Neuronal stem cell (in vitro differentiated cells): Measurements from ENCODE around the gene ABCA7.

Experiments used
- DNase-seq: peaks from one replicate; pipeline ENCODE4 v3.0.0-alpha.2; 2013; ENCODE audit warnings: low spot score
- H2AFZ ChIP-seq: one replicate; pipeline ENCODE4 v1.6.1; 2013; ENCODE audit warnings: mild to moderate bottlenecking, low read length, inconsistent platforms
- H2AK5ac ChIP-seq: 2 replicates; pipeline ENCODE4 v1.6.1; 2013; ENCODE audit warnings: low read depth, mild to moderate bottlenecking, inconsistent platforms, low read length, moderate library complexity, mixed read lengths
- H2BK120ac ChIP-seq: 2 replicates; pipeline ENCODE4 v1.6.1; 2013; ENCODE audit warnings: low read depth, mild to moderate bottlenecking, inconsistent platforms, low read length, moderate library complexity, mixed read lengths
- H2BK12ac ChIP-seq: one replicate; pipeline ENCODE4 v1.6.1; 2013; ENCODE audit warnings: low read length, inconsistent platforms
- H2BK15ac ChIP-seq: 2 replicates; pipeline ENCODE4 v1.6.1; 2013; ENCODE audit warnings: mild to moderate bottlenecking, low read length, inconsistent platforms, mixed read lengths
- H2BK5ac ChIP-seq: one replicate; pipeline ENCODE4 v1.6.1; 2013; ENCODE audit warnings: inconsistent platforms, mild to moderate bottlenecking, low read length, moderate library complexity
- H3K14ac ChIP-seq: one replicate; pipeline ENCODE4 v1.6.1; 2013; ENCODE audit warnings: low read length, inconsistent platforms
- H3K18ac ChIP-seq: 2 replicates; pipeline ENCODE4 v1.6.1; 2013; ENCODE audit warnings: low read length, inconsistent platforms
- H3K23ac ChIP-seq: 2 replicates; pipeline ENCODE4 v1.6.1; 2013; ENCODE audit warnings: low read depth, mild to moderate bottlenecking, mixed read lengths, low read length, inconsistent platforms; ENCODE audit not compliant: poor library complexity
- H3K27ac ChIP-seq: replicated peaks from 3 replicates; pipeline ENCODE4 v1.5.1; 2013; ENCODE audit warnings: low read length, inconsistent platforms
- H3K27me3 ChIP-seq, 3 experiments: 2 replicates each; pipeline ENCODE4 v1.6.1; 2013; ENCODE audit warnings: low read length in 3 of 3, mild to moderate bottlenecking in 2 of 3, inconsistent platforms in 1 of 3, low read depth in 1 of 3, mixed read lengths in 1 of 3, moderate library complexity in 1 of 3; ENCODE audit not compliant: control insufficient read depth in 3 of 3, insufficient read depth in 3 of 3
- H3K36me3 ChIP-seq, 2 donors: replicated peaks in 1 of 2; 2 replicates each; pipeline ENCODE4 v1.6.1; 2013; ENCODE audit warnings: low read length in 2 of 2; ENCODE audit not compliant: control insufficient read depth in 2 of 2, insufficient read depth in 2 of 2
- H3K4ac ChIP-seq: 2 replicates; pipeline ENCODE4 v1.6.1; 2013; ENCODE audit warnings: inconsistent platforms, mild to moderate bottlenecking, low read length, moderate library complexity
- H3K4me1 ChIP-seq, 2 donors: 1 replicate in 1 of 2; 2 replicates in 1 of 2; pipeline ENCODE4 v1.6.1; 2013; ENCODE audit warnings: low read length in 2 of 2, low read depth in 1 of 2; ENCODE audit not compliant: control insufficient read depth in 2 of 2, insufficient read depth in 1 of 2
- H3K4me2 ChIP-seq: one replicate; pipeline ENCODE4 v1.6.1; 2013; ENCODE audit warnings: mild to moderate bottlenecking, low read length, inconsistent platforms; ENCODE audit not compliant: insufficient read depth, poor library complexity, severe bottlenecking
- H3K4me3 ChIP-seq, 2 donors: 2 replicates each; pipeline ENCODE4 v1.5.1; 2013; ENCODE audit warnings: low read length in 2 of 2, mild to moderate bottlenecking in 2 of 2, inconsistent platforms in 1 of 2, moderate library complexity in 1 of 2
- H3K79me1 ChIP-seq: one replicate; pipeline ENCODE4 v1.6.1; 2013; ENCODE audit warnings: low read depth, mild to moderate bottlenecking, inconsistent platforms, low read length, moderate library complexity
- H3K9ac ChIP-seq: one replicate; pipeline ENCODE4 v1.6.1; 2013; ENCODE audit warnings: mild to moderate bottlenecking, low read depth, low read length, inconsistent platforms; ENCODE audit not compliant: poor library complexity
- H3K9me3 ChIP-seq, 2 donors: replicated peaks in 1 of 2; 2 replicates each; pipeline versions ENCODE3 to v1.6.1; 2013; ENCODE audit warnings: low read length in 2 of 2, mild to moderate bottlenecking in 2 of 2, inconsistent platforms in 1 of 2, low read depth in 1 of 2, mixed read lengths in 1 of 2, moderate library complexity in 1 of 2; ENCODE audit not compliant: control insufficient read depth in 2 of 2, insufficient read depth in 1 of 2
- H4K8ac ChIP-seq: one replicate; pipeline ENCODE4 v1.6.1; 2013; ENCODE audit warnings: low read depth, mild to moderate bottlenecking, inconsistent platforms, low read length, moderate library complexity
- H4K91ac ChIP-seq: one replicate; pipeline ENCODE4 v1.6.1; 2013; ENCODE audit warnings: low read length, low read depth, mild to moderate bottlenecking, inconsistent platforms; ENCODE audit not compliant: poor library complexity
- WGBS, 2 donors: extraction: QIAGEN DNeasy Blood & Tissue Kit; methylation state at CpG; one replicate each; pipeline ENCODE4 v1.1.7; 2013; ENCODE audit warnings: missing lambda C conversion rate in 2 of 2, mixed read lengths in 1 of 2; ENCODE audit not compliant: insufficient read length in 2 of 2, insufficient replicate concordance in 1 of 2; ENCODE audit errors: extremely low coverage in 2 of 2; 5-methylcytosine and 5-hydroxymethylcytosine counted together

Gene ABCA7

DNA sequence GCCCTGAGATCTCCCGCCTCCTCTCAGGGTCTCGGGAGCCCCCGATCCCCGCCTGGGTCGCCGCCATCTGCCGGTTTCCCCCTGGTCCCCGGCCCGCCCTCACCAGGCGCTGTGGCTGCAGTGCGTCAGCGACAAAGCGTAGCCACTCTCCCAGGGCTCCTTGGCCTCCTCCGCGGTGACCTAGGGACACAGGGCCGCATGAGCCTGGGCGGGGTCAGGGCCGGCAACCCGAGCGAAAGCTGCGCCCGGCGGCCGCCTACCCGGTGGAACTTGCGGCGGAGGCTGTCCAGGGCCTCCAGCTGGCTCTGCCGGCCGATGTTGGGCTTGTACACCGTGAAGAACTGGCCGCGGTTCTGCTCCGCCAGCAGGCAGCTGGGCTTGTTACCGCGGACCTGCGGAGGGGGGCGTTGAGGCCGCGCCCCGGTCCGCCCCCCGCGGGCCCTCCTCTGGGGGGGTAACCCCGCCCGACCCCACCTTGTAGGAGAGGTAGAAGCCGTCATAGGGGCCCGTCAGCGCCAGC lies 69.2 kb downstream of the ABCA7 start:
- Histone ChIP-seq H2BK120ac (no peak overlapping the region), H3K23ac (peak overlapping the region; percentile 43), H3K4me2 (no peak overlapping the region), H3K14ac (no peak overlapping the region), H3K27ac (no peak overlapping the region), H2BK12ac (no peak overlapping the region), H2AFZ (no peak overlapping the region), H3K36me3 (peaks cover 21 to 57% of the 10 kb centered on the region in 2 donors), H3K79me1 (peaks cover 21% of the 10 kb centered on the region), H3K9ac (no peak overlapping the region), H4K8ac (no peak overlapping the region), H3K4me3 (no peak overlapping the region), H3K18ac (peak overlapping the region; percentile 17), H2BK5ac (no peak overlapping the region), H3K4me1 (peaks cover 12 to 15% of the 10 kb centered on the region in 2 donors), H3K9me3 (no peaks in the 10 kb centered on the region), H3K27me3 (no peaks in the 10 kb centered on the region), H2AK5ac (no peak overlapping the region), H2BK15ac (no peak overlapping the region), H4K91ac (no peak overlapping the region), H3K4ac (no peak overlapping the region)
- no peak for DNase-seq
- no CpG with 5 or more reads among the region's 48 CpGs for WGBS, 2 donors

- Histone ChIP-seq H2BK12ac (peak overlapping the region; percentile 58), H2BK120ac (no peak overlapping the region), H4K91ac (no peak overlapping the region), H3K18ac (peak overlapping the region; percentile 19), H3K23ac (peak overlapping the region; percentile 67), H2AFZ (no peak overlapping the region), H2BK5ac (no peak overlapping the region), H3K79me1 (peaks cover 18% of the 10 kb centered on the region), H4K8ac (no peak overlapping the region), H3K4me3 (no peak overlapping the region), H3K36me3 (peaks cover 23 to 61% of the 10 kb centered on the region in 2 donors), H3K4ac (no peak overlapping the region), H3K27me3 (no peaks in the 10 kb centered on the region), H2AK5ac (no peak overlapping the region), H3K14ac (no peak overlapping the region), H3K4me2 (no peak overlapping the region), H3K9ac (no peak overlapping the region), H3K4me1 (peaks cover 11 to 15% of the 10 kb centered on the region in 2 donors), H2BK15ac (no peak overlapping the region), H3K27ac (no peak overlapping the region), H3K9me3 (no peaks in the 10 kb centered on the region)
- WGBS, 2 donors, result no CpG with 5 or more reads among the region's 54 CpGs
- no peak for DNase-seq
These were observed 70.1 kb downstream of the ABCA7 start for GRCh38 chr19:1109697-1110671.

- H3K9ac ChIP-seq, result no peak overlapping the region
- no peaks in the 10 kb centered on the region for H3K27me3 ChIP-seq
- H3K4me1 ChIP-seq, result peaks cover 4 to 10% of the 10 kb centered on the region in 2 donors
- H3K4me2 ChIP-seq, result no peak overlapping the region
- peaks cover 9% of the 10 kb centered on the region for H3K79me1 ChIP-seq
- H4K8ac ChIP-seq, result no peak overlapping the region
- no peak overlapping the region for H4K91ac ChIP-seq
- peaks cover 20 to 60% of the 10 kb centered on the region in 2 donors for H3K36me3 ChIP-seq
- peak overlapping the region; percentile 80 for H3K18ac ChIP-seq
- no peak overlapping the region for H3K4ac ChIP-seq
- H3K14ac ChIP-seq, result no peak overlapping the region
- peak overlapping the region; percentile 78 for H2AK5ac ChIP-seq
- no peak overlapping the region for H3K4me3 ChIP-seq
- no peak for DNase-seq
- H3K9me3 ChIP-seq, result no peaks in the 10 kb centered on the region
- WGBS, 2 donors, result no CpG with 5 or more reads among the region's 18 CpGs
- H2AFZ ChIP-seq, result no peak overlapping the region
- no peak overlapping the region for H3K27ac ChIP-seq
- no peak overlapping the region for H2BK15ac ChIP-seq
- H2BK12ac ChIP-seq, result no peak overlapping the region
- no peak overlapping the region for H2BK5ac ChIP-seq
- peak overlapping the region; percentile 65 for H3K23ac ChIP-seq
- H2BK120ac ChIP-seq, result no peak overlapping the region
These were observed 71.1 kb downstream of the ABCA7 start for GRCh38 chr19:1110809-1111640.
